SW 1271 (cell line): Measurements from ENCODE around the gene SAXO1.

ENCODE experiments used
- DNase-seq, 2 experiments: peaks; one replicate each; lab custom pipeline; 2025; lab: John Stamatoyannopoulos, UW

Gene SAXO1

DNA sequence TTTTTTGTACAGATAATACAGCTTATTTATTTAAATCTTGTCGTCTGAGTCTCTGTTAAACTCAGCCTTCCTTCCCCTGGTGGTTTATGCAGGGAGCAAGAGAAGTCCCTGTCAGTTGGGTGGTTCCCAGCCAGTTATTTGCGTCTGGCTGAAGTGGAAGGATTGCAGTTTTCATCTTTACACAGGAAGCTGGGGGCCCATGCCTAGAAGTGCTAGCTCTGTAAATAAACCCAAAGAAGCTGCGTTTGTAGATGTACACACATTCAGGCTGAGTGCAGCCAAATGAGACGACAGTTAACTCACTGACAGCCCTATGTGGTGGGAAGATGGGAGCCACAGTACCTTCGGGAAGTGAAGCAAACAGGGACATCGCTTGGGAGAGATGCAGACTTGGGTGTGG is 122.1 kb downstream of the SAXO1 start:
- DNase-seq = no peak

DNA sequence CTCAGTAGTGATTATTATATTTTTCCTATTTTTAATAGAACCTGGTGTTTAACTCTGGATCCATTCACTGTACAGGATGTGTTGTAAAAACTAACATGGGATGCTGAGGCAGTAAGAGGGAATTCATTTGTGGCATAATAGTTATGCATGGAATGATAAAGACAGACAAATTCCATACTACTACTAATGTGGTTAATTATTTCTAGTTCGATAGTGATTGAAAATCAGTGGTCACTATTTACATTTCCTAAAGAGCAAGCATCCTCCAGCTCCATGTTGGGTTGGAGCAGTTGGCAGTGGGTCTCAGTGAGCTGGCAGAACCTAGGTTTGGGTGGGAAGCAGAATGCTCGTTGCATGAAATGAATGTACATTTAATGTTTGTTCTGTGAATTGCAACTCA is 122.6 kb downstream of the SAXO1 start:
- DNase-seq = no peak

DNA sequence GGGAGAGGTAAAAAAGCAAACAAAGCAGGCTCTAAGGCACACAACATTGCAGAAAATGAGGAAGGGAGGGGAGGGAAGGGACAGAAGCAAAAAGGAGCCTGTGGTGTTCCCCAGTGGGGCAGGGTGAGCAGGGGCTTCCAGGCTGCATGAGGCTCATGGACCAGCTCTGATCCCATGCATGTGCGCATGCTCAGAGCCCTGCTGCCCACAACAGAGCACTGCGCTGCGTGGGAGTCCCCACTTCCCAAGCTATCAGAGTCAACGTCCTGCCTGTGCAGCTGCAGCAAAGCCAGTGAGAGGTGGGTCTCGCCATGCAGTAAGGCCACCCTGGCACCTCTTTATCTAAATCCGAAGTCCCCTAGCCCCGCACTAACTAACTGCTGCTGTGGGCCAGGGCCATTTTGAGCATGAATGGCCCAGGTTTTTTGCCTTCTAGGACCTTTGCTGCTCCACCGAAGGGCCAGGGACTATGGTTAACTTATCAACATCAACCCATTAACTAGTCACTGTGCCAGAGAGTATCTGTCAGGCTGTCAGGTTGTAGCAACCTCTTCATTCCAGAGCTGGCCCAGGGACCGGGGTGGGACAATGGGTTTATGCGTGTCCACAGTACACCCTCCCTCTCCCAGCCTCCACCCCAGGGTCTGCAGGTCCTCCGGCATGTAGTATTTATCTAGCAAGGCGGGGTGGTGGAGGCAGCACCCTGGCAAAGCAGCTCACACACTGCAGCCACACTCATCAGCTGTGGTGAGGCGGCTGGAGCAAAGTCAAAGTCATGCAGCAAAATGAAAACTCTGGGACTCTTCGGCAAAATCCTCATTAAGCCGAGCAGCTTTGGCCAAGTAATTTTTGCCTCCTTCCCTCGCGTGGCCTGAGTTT is 123.6 kb downstream of the SAXO1 start:
- DNase-seq = no peak

DNA sequence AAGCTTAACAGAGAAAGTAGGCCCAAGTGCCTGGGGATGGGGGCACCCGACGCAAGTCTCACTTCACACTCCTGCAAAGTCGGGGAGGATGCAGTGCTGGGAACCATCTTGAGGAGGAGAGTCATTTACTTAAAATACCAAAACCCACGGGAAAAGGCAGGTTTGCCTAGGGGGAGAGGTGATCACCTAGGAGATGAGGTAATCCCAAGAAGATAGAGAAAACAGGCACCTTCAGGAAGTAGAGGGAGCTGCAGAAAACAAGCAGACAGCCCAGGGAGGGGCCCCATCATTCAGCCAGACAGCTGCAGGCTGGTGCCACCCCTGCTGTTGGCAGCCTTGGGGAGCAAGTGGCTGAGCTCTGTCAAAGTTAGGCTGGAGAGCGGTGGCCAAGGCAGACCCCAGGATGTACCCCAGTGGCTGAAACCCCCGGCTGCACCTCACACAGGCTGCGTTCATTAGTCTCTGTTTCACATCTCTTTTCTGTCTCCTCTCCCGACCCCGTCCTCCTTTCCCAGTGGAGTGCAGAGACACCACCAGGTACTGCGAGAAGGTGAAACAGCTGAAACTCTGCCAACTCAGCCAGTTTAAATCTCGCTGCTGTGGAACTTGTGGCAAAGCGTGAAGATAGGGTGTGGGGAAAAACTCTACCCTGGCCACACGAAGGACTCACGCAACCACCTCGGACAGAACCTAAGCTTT is 124.9 kb downstream of the SAXO1 start:
- no peak for DNase-seq

DNA sequence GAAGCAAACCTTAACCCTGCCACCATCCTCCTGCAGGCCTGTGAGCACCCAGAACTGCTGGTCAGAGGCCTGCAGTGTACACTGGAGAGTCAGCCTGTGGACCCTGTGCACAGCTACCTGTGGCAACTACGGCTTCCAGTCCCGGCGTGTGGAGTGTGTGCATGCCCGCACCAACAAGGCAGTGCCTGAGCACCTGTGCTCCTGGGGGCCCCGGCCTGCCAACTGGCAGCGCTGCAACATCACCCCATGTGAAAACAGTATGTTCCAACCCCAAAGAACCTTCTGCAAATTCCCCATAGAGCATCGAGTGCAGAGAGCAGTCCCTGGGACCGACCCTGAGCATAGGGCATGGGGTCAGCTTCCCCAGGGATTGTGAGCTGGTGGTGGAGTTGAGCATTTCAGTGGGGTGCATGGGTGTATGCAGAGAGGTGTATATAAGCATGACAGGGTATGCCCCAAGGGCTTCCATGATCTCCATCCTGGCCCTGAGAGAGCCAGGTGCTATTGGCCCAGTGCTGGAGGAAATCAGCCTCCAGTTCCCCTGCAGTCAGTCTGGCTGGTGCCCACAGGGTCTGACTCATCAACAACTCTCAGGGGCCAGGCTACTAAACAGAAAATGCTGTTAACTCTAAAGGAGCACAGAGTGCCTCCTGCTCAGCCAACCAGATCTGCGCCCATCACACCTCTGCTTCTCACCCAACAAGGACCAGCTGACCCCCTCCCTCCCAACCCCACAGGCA is 126.2 kb downstream of the SAXO1 start:
- no peak for DNase-seq

DNA sequence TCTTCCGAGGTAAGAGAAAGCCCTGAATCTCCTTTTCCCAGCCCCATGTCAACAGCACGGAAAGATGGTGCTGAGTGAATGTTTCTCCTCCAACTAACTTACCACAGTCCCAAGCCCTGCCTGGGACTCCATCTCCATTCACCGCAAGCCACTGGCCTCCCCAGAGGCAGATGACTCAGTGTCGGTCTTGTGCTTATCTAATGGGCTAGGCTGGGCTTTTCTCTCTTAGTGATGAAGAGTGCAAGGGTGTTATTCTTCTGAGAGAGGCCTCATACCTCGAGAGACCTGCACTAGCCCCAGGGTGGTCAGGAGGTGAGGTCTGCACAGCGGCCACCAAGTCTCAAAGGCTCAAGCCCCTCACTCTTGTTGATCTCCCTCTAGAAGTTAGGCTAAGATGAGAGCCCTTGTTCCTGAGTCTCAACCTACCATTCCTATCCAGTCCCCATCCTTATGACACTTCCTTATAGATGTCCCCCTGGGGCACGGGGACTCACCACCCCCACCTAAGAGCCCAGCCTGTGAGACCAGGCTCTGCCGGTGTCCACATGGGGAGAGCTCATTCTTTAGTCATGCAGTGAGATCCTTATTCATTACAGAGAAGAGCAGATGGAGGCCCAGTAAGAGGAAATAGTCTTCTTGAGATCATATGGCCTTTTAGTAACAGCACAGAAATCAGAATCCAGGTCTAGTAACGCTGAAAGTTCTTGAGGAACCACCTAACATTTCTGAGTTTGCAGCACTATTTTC is 127.0 kb downstream of the SAXO1 start:
- DNase-seq = no peak

DNA sequence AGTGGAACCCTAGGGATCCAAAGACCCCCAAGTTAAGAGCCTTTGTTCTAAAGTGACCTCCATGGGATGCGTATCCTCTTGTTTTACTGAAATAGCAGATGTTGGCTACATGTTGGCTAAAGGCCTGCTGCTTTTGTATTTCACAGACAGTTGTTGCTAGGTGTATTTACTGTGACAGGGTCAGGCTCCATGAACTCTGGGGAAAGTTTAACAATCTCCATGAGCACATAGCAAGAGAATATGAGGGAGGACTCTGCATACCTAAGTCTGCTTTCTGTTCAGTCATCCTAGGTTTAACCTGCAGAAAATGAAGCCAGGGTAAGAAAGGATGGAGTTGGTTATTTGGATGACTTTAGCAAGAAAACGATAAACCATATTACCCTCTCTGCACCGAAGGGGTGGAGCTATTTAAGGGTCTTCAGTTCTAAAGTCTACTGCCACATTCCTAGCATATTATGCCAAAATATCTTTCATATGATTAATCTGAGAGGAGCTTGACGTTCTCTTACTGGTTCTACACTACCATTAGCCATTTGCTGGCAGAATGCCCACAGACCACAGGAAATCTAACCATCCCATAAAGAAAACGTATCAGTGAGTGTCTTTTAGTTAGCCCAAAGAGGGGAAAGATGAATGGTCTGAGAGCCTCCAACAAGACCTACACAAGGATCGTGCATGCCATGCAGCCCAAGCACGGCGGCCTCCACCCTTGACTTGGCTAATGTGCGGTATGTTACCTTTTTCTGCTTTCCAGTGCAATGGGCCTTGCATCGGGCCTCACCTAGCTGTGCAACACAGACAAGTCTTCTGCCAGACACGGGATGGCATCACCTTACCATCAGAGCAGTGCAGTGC is 127.8 kb downstream of the SAXO1 start:
- DNase-seq = no peak

DNA sequence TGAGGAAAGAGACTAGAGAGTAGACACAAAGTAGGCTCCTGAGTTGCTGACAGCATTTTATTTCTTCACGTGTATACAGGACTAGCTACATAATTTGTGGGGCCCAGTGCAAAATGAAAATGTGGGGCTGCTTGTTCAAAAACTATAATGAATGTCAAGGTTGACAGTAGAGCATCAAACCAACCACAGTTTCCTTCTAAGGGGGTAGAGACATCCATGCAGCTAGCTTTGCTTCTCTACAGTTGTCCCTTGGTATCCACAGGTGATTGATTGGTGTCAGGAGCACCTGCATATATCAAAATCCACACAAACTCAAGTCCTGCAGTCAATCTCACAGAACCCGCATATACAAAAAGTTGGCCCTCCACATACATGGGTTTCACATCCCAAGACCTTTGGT is 129.6 kb downstream of the SAXO1 start:
- no peak for DNase-seq

DNA sequence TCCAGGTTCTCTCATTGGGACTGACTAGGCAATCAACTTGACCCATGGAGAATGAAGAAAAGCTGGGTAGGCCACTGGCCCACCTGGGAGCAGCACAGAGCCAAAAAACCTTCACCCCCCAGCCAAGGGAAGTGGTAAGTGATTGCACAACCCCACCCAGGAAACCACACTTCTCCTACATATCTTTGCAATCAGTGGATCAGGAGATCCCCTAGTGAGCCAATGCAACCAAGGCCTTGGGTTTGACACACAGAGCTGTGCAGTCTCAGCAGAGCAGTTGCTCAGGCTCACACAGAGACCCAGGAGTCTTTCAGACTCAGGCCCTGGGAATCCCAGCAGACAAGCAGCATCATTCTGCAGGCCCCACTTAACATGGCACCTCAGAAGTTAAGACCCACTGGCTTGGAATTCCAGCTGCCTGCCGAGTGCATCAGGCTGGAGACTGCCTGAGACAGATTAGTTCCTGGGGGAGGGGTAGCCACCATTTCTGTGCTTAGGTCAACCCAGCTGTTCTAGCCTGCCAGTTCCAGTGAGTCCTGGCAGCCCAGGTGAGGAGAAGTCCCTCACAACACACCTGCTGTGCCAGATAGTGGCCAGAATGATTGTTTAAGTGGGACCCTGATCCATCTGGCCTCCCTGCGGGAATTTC is 136.4 kb downstream of the SAXO1 start:
- DNase-seq = no peak

DNA sequence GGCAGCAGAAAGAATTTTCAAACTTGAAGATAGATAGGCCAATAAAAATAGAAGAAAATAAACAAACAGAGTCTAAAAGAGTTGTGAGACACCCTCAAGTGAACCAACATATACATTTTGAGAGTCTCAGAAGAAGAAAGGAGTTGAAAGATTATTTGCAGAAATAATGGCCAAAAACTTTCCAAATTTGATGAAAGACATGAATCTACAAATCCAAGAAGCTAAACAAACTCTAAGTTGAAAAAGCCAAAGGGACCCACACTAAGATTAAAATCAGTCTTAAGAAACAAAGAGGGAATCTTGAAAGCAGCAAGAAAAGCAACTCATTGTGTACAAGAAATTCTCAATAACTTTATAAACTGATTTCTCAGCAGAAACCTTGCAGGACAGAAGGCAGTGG is 137.0 kb downstream of the SAXO1 start:
- DNase-seq = no peak

DNA sequence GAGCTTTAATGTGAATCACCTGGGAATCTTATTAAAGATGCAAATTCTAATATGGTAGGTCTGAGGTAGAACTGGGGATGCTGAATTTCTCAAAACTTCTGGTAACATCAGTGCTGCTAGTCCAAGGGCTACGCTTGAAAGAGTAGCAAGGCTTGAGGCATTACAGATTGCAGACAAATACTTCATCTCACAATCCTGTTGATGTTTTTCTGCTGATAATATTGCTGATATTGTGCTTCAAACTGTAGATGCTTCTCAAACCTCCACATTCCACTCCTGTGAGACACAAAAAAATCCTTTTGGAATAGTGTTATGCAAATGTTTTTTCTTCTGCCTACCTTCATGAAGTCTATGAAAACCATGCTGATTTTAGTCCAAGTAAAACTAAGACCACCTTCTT is 139.5 kb downstream of the SAXO1 start:
- no peak for DNase-seq

DNA sequence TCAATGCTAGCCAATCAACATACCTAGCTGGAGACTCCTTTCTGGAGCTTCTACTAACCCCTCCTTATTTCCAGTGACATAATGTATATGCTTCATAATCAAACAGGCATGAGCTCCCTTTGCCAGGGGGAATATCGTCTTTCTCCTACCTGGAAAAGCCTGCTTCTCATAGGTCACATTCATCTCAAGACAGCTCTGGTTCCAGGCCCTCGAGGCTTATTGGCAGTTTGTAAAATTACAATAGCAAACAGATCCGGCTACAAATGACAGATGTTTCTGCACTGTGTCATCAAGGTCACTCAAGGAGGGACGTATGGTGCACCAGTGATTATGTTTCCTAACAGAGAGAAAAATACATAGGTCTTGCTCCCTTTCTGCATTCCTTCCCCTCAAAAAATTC is 140.0 kb downstream of the SAXO1 start:
- DNase-seq = no peak

DNA sequence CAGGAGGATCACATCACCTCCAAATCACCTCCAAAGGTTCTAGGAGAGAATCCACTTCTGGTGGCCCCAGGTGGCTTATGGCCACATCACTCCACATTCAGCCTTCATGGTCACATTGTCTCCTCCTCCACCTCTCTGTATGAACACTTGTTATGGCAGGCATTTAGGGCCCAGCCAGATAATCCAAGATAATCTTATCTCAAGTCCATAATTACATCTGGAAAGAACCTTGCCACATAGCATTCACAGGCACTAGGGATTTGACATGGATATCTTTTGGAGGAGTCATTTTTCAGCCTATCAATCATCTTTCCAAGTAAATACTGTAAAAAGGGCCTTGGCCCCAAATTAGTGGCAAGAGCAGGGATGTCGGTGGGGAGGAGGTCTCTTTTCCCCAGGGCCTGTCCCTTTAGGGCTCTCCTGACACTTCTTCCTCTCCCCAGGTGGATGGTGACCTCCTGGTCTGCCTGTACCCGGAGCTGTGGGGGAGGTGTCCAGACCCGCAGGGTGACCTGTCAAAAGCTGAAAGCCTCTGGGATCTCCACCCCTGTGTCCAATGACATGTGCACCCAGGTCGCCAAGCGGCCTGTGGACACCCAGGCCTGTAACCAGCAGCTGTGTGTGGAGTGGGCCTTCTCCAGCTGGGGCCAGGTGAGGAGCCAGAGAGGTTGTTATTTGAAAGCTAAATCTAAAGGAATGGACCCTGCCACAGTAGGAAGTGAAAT is 140.9 kb downstream of the SAXO1 start:
- DNase-seq = no peak

DNA sequence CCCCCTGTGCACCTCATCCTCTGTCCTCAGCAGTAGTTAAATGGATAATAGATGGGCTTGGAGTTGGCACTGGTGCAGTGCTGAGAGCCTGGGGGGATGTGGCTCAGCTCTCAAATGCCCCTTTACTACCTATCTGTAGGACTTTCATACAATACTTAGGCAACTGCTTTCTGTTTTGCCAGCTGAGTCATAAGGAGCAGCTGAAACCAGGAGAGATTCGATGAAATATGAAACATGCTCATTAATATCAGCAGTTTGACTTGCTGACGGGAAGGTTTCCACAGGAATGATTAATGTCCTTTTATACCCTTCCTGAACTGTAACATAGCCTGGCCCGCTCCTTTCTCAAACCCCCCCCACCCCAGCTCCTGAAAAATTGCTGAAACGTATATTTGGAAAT is 142.6 kb downstream of the SAXO1 start:
- no peak for DNase-seq

DNA sequence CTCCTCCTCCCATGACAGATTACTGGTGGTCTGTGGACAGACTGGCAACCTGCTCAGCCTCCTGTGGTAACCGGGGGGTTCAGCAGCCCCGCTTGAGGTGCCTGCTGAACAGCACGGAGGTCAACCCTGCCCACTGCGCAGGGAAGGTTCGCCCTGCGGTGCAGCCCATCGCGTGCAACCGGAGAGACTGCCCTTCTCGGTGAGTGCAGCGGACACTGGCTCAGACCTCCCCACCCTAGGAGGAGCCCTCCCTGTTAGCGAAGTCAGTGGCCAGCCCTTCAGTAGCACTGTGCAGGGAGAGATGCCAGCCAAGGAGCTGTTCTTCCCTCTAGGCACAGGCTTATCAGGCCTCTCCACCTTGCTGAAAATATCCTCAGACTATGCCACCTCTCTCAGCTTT is 143.5 kb downstream of the SAXO1 start:
- DNase-seq = no peak

DNA sequence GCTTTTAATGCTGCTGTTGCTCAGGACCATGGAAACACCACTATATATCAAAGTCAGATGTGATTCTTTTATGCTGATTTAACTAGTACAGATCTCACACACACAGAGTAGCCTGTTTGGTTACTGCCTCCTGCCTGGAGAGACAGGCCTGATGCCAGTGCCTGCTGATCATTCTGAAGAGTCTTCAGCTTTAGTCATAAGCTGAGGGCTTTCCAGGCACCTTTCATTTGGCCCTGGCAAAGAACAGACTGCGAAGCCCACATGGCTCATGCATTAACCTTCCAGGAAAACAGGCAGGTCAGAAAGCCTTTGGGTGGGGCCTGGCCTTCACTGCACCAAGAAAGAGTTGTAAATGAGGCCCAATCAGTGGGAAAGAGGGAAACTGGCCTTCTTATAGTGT is 144.7 kb downstream of the SAXO1 start:
- DNase-seq = no peak

DNA sequence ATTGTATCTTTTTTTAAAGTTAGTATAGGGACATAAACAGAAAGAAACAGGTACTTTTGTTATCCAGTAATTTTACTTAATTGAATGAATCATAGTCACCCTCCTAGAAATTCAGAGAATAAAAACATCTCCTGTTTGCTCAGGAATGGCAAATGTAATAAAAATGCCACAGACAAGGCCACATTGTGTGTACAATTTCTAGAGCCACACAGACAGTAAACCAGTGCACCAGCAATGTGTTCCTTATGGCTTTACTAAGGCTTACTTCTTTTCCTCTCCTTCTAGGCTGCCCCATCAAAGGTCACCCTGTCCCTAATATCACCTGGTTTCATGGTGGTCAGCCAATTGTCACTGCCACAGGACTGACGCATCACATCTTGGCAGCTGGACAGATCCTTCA is 145.5 kb downstream of the SAXO1 start:
- no peak for DNase-seq

DNA sequence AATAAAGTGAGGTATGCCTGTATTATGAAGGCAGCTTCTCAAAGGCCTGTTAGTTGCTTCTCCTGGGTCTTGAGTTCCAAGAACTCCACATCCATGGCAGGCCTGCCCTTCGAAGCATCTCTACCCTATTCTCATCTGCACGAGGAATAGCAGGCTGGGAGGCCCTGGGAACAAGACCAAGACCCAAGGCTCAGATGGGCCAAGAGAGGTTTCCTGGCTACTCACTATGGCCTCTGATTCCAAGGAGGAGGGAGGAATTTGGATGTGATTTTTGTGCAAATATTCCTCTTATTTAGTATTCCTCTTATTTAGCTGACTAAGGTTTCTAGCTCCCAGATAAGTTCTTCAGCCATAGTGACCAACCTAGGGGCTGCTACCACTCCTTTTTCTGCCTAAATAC is 151.3 kb downstream of the SAXO1 start:
- no peak for DNase-seq

DNA sequence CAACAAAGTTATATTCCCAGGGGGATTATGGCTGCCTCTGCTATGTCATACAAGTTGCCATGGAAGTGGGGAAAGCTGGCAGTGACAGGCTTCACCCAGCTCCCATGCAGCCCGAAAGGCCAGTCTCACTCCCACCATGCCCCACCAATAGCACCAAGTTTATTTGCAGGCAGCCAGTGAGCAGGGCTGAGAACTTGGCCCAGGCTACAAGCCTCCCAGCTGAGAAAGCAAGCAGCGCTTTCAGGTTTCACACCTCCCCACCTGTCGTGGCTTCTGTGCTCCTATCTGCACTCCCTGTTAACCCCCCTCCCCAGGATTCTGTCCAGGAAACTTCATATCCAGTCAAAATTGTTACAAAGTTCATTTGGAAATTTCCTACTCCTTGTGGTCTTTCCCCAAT is 155.0 kb downstream of the SAXO1 start:
- no peak for DNase-seq
